Mesendoderm (in vitro differentiated cells): Measurements from ENCODE around the gene SNTG2.
A peak's percentile ranks its signal among the peaks of the same experiment; 100 is the strongest.

Source experiments
- DNase-seq: peaks from one replicate; pipeline ENCODE4 v3.0.0; 2013
- H2AK5ac ChIP-seq: 2 replicates; pipeline ENCODE4 v1.6.1; 2013; ENCODE audit warnings: low read length, inconsistent platforms
- H2BK120ac ChIP-seq: 2 replicates; pipeline ENCODE4 v1.6.1; 2013; ENCODE audit warnings: low read depth, mild to moderate bottlenecking, low read length, moderate library complexity, mixed read lengths
- H2BK15ac ChIP-seq: replicated peaks from 2 replicates; pipeline ENCODE4 v1.6.1; 2013; ENCODE audit warnings: low read depth, mild to moderate bottlenecking, moderate library complexity
- H2BK5ac ChIP-seq: 2 replicates; pipeline ENCODE4 v1.6.1; 2013; ENCODE audit warnings: low read length, inconsistent platforms
- H3K18ac ChIP-seq: 2 replicates; pipeline ENCODE4 v1.6.1; 2013; ENCODE audit warnings: mild to moderate bottlenecking, low read length, mixed read lengths
- H3K23ac ChIP-seq: one replicate; pipeline ENCODE4 v1.6.1; 2013; ENCODE audit warnings: low read length
- H3K27ac ChIP-seq: 2 replicates; pipeline ENCODE4 v1.5.1; 2013; ENCODE audit warnings: low read depth, mild to moderate bottlenecking, inconsistent platforms, low read length, moderate library complexity
- H3K27me3 ChIP-seq: 2 replicates; pipeline ENCODE4 v1.6.1; 2013; ENCODE audit warnings: low read length, control low read depth, mild to moderate bottlenecking, inconsistent platforms; ENCODE audit not compliant: insufficient read depth, poor library complexity
- H3K36me3 ChIP-seq: 2 replicates; pipeline ENCODE4 v1.6.1; 2013; ENCODE audit warnings: low read length, inconsistent platforms; ENCODE audit not compliant: control insufficient read depth, insufficient read depth
- H3K4ac ChIP-seq: one replicate; pipeline ENCODE4 v1.6.1; 2013; ENCODE audit warnings: low read depth, mild to moderate bottlenecking, low read length, moderate library complexity
- H3K4me1 ChIP-seq: 2 replicates; pipeline ENCODE4 v1.6.1; 2013; ENCODE audit warnings: low read depth, low read length, inconsistent platforms; ENCODE audit not compliant: control insufficient read depth
- H3K4me2 ChIP-seq: 2 replicates; pipeline ENCODE4 v1.6.1; 2013; ENCODE audit warnings: low read length
- H3K4me3 ChIP-seq: 2 replicates; pipeline ENCODE4 v1.5.1; 2013; ENCODE audit warnings: mild to moderate bottlenecking, low read length
- H3K56ac ChIP-seq: one replicate; pipeline ENCODE4 v1.6.1; 2013; ENCODE audit warnings: low read length
- H3K79me1 ChIP-seq: 2 replicates; pipeline ENCODE4 v1.6.1; 2013; ENCODE audit warnings: low read length, inconsistent platforms
- H3K79me2 ChIP-seq: 2 replicates; pipeline ENCODE4 v1.6.1; 2013; ENCODE audit warnings: mild to moderate bottlenecking, low read length; ENCODE audit not compliant: control insufficient read depth, insufficient read depth
- H3K9ac ChIP-seq: 2 replicates; pipeline ENCODE4 v1.6.1; 2013; ENCODE audit warnings: low read length, inconsistent platforms
- H4K5ac ChIP-seq: one replicate; pipeline ENCODE4 v1.6.1; 2013; ENCODE audit warnings: low read length
- H4K8ac ChIP-seq: one replicate; pipeline ENCODE4 v1.6.1; 2013; ENCODE audit warnings: low read depth, mild to moderate bottlenecking, control low read depth, low read length, moderate library complexity
- WGBS: extraction: QIAGEN DNeasy Blood & Tissue Kit; methylation state at CpG from one replicate; pipeline ENCODE4 v1.1.7; 2013; ENCODE audit warnings: low lambda C conversion rate, missing lambda C conversion rate; ENCODE audit not compliant: insufficient coverage; ENCODE audit errors: extremely low coverage; 5-methylcytosine and 5-hydroxymethylcytosine counted together

The SNTG2 gene

DNA sequence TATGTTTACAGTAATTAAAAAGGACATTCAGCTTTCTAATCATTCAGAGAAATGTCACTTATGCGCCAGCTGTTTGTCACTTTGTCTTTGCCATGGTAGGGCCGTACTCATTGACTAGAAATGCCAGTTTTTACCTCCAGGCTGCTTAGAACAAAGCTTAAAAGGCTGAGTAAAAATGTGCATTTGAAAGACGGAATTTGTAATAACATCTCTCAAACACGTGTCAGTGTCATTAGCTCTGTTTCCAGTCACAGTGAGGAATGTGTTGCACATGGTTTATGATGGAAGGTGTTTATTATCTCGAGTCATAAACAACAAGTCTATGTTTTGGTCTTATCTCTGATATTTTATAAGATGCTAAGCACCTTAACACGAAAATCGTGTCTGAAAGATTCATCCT, 118.2 kb downstream of the SNTG2 start:
- Histone ChIP-seq H2BK120ac (no peak overlapping the region), H3K4me2 (no peak overlapping the region), H3K79me1 (no peaks in the 10 kb centered on the region)

DNA sequence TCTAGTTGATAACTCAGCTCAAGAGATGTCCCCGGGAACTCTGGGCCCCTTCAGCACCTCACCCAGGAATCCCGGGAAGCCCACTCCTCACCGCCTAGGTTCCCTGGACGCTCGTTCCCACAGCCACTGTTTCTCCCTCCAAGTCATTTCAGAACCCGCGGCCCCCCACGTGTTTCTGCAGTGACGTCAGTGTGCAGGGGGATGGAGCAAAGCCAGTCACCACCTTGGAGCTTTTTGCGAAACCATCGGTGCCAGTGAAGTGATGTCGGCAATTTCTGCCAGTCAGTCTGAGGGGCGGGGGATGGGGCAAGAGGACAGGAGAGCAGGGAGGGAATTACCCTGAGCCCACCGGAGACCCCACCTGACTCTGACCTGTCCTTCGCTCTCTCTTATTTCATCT, 119.2 kb downstream of the SNTG2 start:
- peak; percentile 2 for DNase-seq
- Histone ChIP-seq H4K8ac (no peak overlapping the region), H4K5ac (no peak overlapping the region), H3K79me2 (no peaks in the 10 kb centered on the region), H3K79me1 (no peaks in the 10 kb centered on the region), H3K36me3 (no peaks in the 10 kb centered on the region), H3K4me3 (no peak overlapping the region), H3K27ac (no peak overlapping the region), H2BK120ac (no peak overlapping the region), H3K4ac (no peak overlapping the region), H3K23ac (no peak overlapping the region), H3K27me3 (no peaks in the 10 kb centered on the region), H3K18ac (no peak overlapping the region), H3K4me2 (no peak overlapping the region), H3K4me1 (no peaks in the 10 kb centered on the region), H2AK5ac (no peak overlapping the region), H2BK15ac (no peak overlapping the region), H3K9ac (no peak overlapping the region), H2BK5ac (no peak overlapping the region), H3K56ac (no peak overlapping the region)
- no CpG with 5 or more reads among the region's 15 CpGs for WGBS

More for the DNA sequence above, 118.2 kb downstream of the SNTG2 start:
- Histone ChIP-seq H3K56ac (no peak overlapping the region), H3K23ac (no peak overlapping the region), H2AK5ac (no peak overlapping the region), H2BK15ac (no peak overlapping the region), H3K4me3 (no peak overlapping the region), H3K27me3 (no peaks in the 10 kb centered on the region), H3K36me3 (no peaks in the 10 kb centered on the region), H3K18ac (no peak overlapping the region), H3K27ac (no peak overlapping the region), H3K79me2 (no peaks in the 10 kb centered on the region), H4K5ac (no peak overlapping the region), H2BK5ac (no peak overlapping the region), H3K4ac (no peak overlapping the region), H3K4me1 (no peaks in the 10 kb centered on the region), H3K9ac (no peak overlapping the region), H4K8ac (no peak overlapping the region)
- no CpG with 5 or more reads among the region's 7 CpGs for WGBS
- DNase-seq, result no peak

DNA sequence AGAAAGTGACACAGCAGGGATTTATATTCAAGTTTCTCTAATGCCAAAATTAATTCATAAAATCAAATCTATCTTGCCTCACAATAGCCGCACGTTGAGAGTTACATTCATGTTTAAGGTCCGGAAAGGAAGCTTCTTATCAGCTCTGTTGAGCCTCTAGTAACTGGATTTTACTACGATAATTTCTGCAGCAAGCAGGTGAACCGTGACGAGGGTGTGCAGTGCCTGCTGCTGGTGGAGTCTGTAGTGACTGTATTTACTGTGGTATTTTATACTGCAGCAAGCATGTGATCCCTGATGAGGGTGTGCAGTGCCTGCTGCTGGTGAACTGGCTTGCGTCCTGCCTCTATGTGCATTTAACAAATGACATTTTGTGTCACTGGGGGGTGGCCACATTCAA, 120.0 kb downstream of the SNTG2 start:
- no peaks in the 10 kb centered on the region for H3K79me2 ChIP-seq
- no peaks in the 10 kb centered on the region for H3K36me3 ChIP-seq
- H3K4me3 ChIP-seq, result no peak overlapping the region
- H4K8ac ChIP-seq, result no peak overlapping the region
- H3K9ac ChIP-seq, result no peak overlapping the region
- no peaks in the 10 kb centered on the region for H3K4me1 ChIP-seq
- H2BK15ac ChIP-seq, result no peak overlapping the region
- no CpG with 5 or more reads among the region's 7 CpGs for WGBS
- H3K27ac ChIP-seq, result no peak overlapping the region
- H2BK5ac ChIP-seq, result no peak overlapping the region
- no peak overlapping the region for H2AK5ac ChIP-seq
- no peak overlapping the region for H3K18ac ChIP-seq
- no peak overlapping the region for H3K4me2 ChIP-seq
- H4K5ac ChIP-seq, result no peak overlapping the region
- no peaks in the 10 kb centered on the region for H3K27me3 ChIP-seq
- no peak overlapping the region for H3K56ac ChIP-seq
- H3K23ac ChIP-seq, result no peak overlapping the region
- DNase-seq, result no peak
- no peak overlapping the region for H2BK120ac ChIP-seq
- no peaks in the 10 kb centered on the region for H3K79me1 ChIP-seq
- H3K4ac ChIP-seq, result no peak overlapping the region

DNA sequence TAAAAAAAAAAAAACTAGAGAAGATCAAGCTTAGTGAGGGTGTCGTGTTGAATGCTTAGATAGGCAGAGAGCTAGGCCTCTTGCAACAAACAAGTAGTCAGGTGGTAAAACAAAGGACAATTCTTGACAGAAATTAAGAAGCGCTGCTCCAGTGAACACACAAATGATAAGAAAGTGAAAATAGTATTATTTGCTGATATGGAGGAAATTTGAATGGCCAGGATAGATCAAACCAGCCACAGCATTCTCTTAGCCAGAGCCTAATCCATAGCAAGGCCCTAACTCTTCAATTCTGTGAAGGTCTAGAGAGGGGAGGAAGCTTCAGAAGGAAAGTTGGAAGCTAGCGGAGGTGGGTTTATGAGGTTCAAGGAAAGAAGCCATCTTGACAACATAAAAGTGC, 121.0 kb downstream of the SNTG2 start:
- WGBS, result no CpG with 5 or more reads among the region's 3 CpGs

DNA sequence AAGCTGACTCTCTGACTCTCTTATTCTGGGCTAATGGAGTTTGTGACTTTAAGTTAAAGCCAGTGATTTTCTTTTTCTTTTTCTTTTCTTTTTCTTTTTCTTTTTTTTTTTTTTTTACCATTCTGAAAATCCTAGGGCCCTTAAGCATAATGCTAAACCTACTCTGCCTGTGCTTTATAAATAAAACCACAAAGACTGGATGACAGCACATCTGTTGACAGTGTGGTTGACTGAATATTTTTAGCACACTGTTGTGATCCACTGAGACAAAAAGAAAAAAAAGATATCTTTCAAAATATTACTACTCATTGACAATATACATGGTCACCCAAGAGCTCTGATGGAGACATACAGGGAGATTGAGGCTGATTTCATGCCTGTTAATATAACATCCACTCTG, 121.6 kb downstream of the SNTG2 start:
- Histone ChIP-seq H3K18ac (no peak overlapping the region), H3K4me2 (no peak overlapping the region)
- no peak for DNase-seq

More for the DNA sequence above, 121.0 kb downstream of the SNTG2 start:
- Histone ChIP-seq H3K36me3 (no peaks in the 10 kb centered on the region), H2BK5ac (no peak overlapping the region), H2AK5ac (no peak overlapping the region), H3K4me1 (no peaks in the 10 kb centered on the region), H3K56ac (no peak overlapping the region), H3K18ac (no peak overlapping the region), H3K4me2 (no peak overlapping the region), H3K23ac (no peak overlapping the region), H3K79me1 (no peaks in the 10 kb centered on the region), H2BK120ac (no peak overlapping the region), H4K5ac (no peak overlapping the region), H3K4me3 (no peak overlapping the region), H4K8ac (no peak overlapping the region), H3K79me2 (no peaks in the 10 kb centered on the region), H3K27me3 (no peaks in the 10 kb centered on the region), H3K4ac (no peak overlapping the region), H3K27ac (no peak overlapping the region), H3K9ac (no peak overlapping the region), H2BK15ac (no peak overlapping the region)
- no peak for DNase-seq

DNA sequence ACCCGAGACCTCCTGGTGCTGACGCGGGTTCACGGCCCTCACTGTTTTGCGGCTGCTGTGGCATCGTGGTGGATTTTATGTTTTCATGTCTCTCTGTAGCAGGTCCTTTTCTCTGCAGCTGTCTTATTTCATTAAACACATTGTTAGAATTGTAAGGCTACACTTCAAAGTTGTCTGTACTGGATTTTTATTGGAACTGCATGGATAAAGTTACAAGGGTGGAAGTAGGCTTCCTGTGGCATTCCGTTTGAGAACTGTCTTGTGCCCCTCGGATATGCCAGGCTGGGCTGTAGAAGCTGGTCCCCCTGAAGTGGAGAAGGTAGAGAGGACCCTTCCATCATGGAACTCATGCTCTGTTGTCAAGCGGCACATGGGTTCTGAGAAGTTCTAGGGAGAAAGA, 127.3 kb downstream of the SNTG2 start:
- no peak overlapping the region for H3K4ac ChIP-seq
- no CpG with 5 or more reads among the region's 9 CpGs for WGBS
- H3K79me2 ChIP-seq, result no peaks in the 10 kb centered on the region
- H3K79me1 ChIP-seq, result no peaks in the 10 kb centered on the region
- H3K23ac ChIP-seq, result no peak overlapping the region
- no peak overlapping the region for H3K4me3 ChIP-seq
- no peak overlapping the region for H3K9ac ChIP-seq
- H3K4me2 ChIP-seq, result no peak overlapping the region
- H3K4me1 ChIP-seq, result no peaks in the 10 kb centered on the region
- no peak overlapping the region for H4K8ac ChIP-seq
- no peak overlapping the region for H2BK120ac ChIP-seq
- H3K27me3 ChIP-seq, result no peaks in the 10 kb centered on the region
- no peaks in the 10 kb centered on the region for H3K36me3 ChIP-seq
- no peak overlapping the region for H2BK15ac ChIP-seq
- no peak for DNase-seq
- H2AK5ac ChIP-seq, result no peak overlapping the region
- no peak overlapping the region for H3K56ac ChIP-seq
- no peak overlapping the region for H3K18ac ChIP-seq
- H3K27ac ChIP-seq, result no peak overlapping the region
- H2BK5ac ChIP-seq, result no peak overlapping the region
- no peak overlapping the region for H4K5ac ChIP-seq

More for the DNA sequence above, 121.6 kb downstream of the SNTG2 start:
- H3K9ac ChIP-seq, result no peak overlapping the region
- no peak overlapping the region for H3K23ac ChIP-seq
- no peak overlapping the region for H4K8ac ChIP-seq
- H3K79me1 ChIP-seq, result no peaks in the 10 kb centered on the region
- H3K27me3 ChIP-seq, result no peaks in the 10 kb centered on the region
- H3K4ac ChIP-seq, result no peak overlapping the region
- no peak overlapping the region for H2AK5ac ChIP-seq
- H4K5ac ChIP-seq, result no peak overlapping the region
- no peak overlapping the region for H3K4me3 ChIP-seq
- H3K4me1 ChIP-seq, result no peaks in the 10 kb centered on the region
- H2BK120ac ChIP-seq, result no peak overlapping the region
- no peaks in the 10 kb centered on the region for H3K79me2 ChIP-seq
- no peak overlapping the region for H3K56ac ChIP-seq
- no peak overlapping the region for H2BK15ac ChIP-seq
- no peak overlapping the region for H2BK5ac ChIP-seq
- no peaks in the 10 kb centered on the region for H3K36me3 ChIP-seq
- no peak overlapping the region for H3K27ac ChIP-seq
